Spleen (tissue), 11 donors: ENCODE data around the gene ATXN10. TPM values are rescaled to one million over a fixed set of nuclear protein-coding genes. Genes with fewer than 3 reads are reported as not detected.

Experiments used
- DNase-seq: peaks from one replicate; pipeline ENCODE4 v3.0.0-alpha.2; 2020
- H3K27ac ChIP-seq, 8 donors: fragments of 200-600 bp; sonication (generic) in 7 of 8; 1 replicate in 4 of 8; 2 replicates in 4 of 8; pipeline versions ENCODE4 v1.5.0 to v1.8.0; 2016 to 2021; ENCODE audit warnings: inconsistent platforms in 4 of 8, mild to moderate bottlenecking in 4 of 8, moderate library complexity in 1 of 8
- H3K27me3 ChIP-seq, 7 donors: fragments of 200-600 bp; sonication (generic) in 6 of 7; replicated peaks in 1 of 7; 1 replicate in 4 of 7; 2 replicates in 3 of 7; pipeline versions ENCODE4 v1.5.0 to v1.8.0; 2016 to 2021; ENCODE audit warnings: inconsistent platforms in 3 of 7, mild to moderate bottlenecking in 1 of 7
- H3K36me3 ChIP-seq, 6 donors: fragments of 200-600 bp; sonication (generic) in 5 of 6; 1 replicate in 4 of 6; 2 replicates in 2 of 6; pipeline versions ENCODE4 v1.5.0 to v1.8.0; 2016 to 2021; ENCODE audit warnings: inconsistent platforms in 2 of 6
- H3K4me1 ChIP-seq, 6 donors: fragments of 200-600 bp; sonication (generic) in 5 of 6; 1 replicate in 3 of 6; 2 replicates in 3 of 6; pipeline versions ENCODE4 v1.5.0 to v1.8.0; 2016 to 2021; ENCODE audit warnings: inconsistent platforms in 3 of 6
- H3K4me3 ChIP-seq, 8 donors: fragments of 200-600 bp; sonication (generic) in 7 of 8; 1 replicate in 4 of 8; 2 replicates in 4 of 8; pipeline versions ENCODE4 v1.5.0 to v1.8.0; 2016 to 2021; ENCODE audit warnings: inconsistent platforms in 4 of 8, mild to moderate bottlenecking in 4 of 8, moderate library complexity in 2 of 8
- H3K9me3 ChIP-seq, 8 donors: fragments of 200-600 bp; sonication (generic) in 7 of 8; 1 replicate in 4 of 8; 2 replicates in 4 of 8; pipeline versions ENCODE4 v1.5.0 to v1.8.0; 2016 to 2021; ENCODE audit warnings: inconsistent platforms in 4 of 8
- POLR2A ChIP-seq, 3 donors: fragments of 450-650 bp; IDR thresholded peaks; one replicate each; pipeline ENCODE4 v1.5.1; 2017; ENCODE audit warnings: antibody characterized with exemption in 3 of 3, mild to moderate bottlenecking in 1 of 3
- POLR2AphosphoS5 ChIP-seq, 3 donors: sonication (generic); formaldehyde crosslinking; IDR thresholded peaks; one replicate each; pipeline ENCODE4 v1.5.1; 2017; ENCODE audit warnings: antibody characterized with exemption in 3 of 3
- WGBS, 5 donors: extraction: QIAGEN DNeasy Blood & Tissue Kit in 3 of 5; methylation state at CpG; one replicate each; pipeline versions ENCODE4 v1.1.5 to v1.1.7; 2013 to 2018; 5-methylcytosine and 5-hydroxymethylcytosine counted together
- intact Hi-C: fragments of 100-400 bp; cut with DNase I; formaldehyde crosslinking; loops from one replicate; pipeline ENCODE4 v1.15.0; 2023; ENCODE audit warnings: low total_unique reads
- polyA plus RNA-seq, 3 donors: library from polyadenylated mRNA; stranded (reverse); fragments of 200-250 nt; gene quantifications; one replicate each; pipeline ENCODE4 v1.2.1, GENCODE V29; 2013
- total RNA-seq, 7 donors: library from RNA; depleted of rRNA in 3 of 7; stranded (reverse); fragments of >200 nt in 3 of 7; fragmentation: NEBNext Ultra II Directional in 4 of 7; extraction: Animal tissue kit (Norgen Biotek cat#: 25700) in 4 of 7; gene quantifications; one replicate each; pipeline versions ENCODE4 v1.1.0 to v1.2.1, GENCODE V29; 2016 to 2021
- TF ChIP-seq, protein P1 (sequence below), 11 experiments: fragments of 200-600 bp in 7 of 11; fragments of 450-650 bp in 4 of 11; sonication (generic) in 4 of 11; IDR thresholded peaks in 8 of 11; conservative IDR thresholded peaks in 3 of 11; 1 replicate in 7 of 11; 2 replicates in 4 of 11; pipeline versions ENCODE4 v1.4.0 to v1.8.0; 2016 to 2021; ENCODE audit warnings: antibody characterized with exemption in 11 of 11, inconsistent platforms in 4 of 11, mild to moderate bottlenecking in 1 of 11
- donor health status: healthy with polysubstance abuse.
- donor health status: DM: no; HTN: no; CAD: no; lungs with moderate emphysema.
- donor health status: DM: no; HTN: no; CAD: no.
- donor health status: Bipolar disorder and iron deficiency.
- donor health status: healthy.
- donor health status: DM: no; HTN: no; CAD: no.
- donor health status: DM: yes; HTN: yes; CAD: no.

The ATXN10 gene
- total and polyA plus RNA-seq, 10 donors, result 46.1 to 119 (median 84.6) TPM

DNA sequence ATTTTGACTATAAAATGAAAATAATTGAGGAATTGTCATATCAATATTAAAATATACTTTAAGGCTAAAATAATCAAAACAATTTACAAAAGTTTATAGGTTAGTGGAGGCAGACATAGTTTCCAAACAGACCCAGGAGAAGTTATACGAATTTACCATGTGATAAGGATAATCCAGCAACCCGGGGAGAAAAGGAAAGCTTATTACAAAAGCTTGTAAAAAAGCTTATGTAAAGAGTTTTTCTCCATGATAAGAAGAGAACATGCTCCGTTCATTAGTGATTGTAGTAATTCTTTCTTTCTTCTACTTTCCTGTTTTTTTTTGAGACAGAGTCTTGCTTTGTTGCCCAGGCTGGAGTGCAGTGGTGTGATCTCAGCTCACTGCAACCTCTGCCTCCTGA, 79.0 kb downstream of the ATXN10 start:
- Histone ChIP-seq H3K27ac (no peak overlapping the region), H3K9me3 (no peaks in the 10 kb centered on the region), H3K36me3 (peaks cover 0 to 55% (median 3%) of the 10 kb centered on the region in 6 donors), H3K4me1 (peaks cover 0 to 10% (median 3%) of the 10 kb centered on the region in 6 donors), H3K27me3 (no peaks in the 10 kb centered on the region), H3K4me3 (no peak overlapping the region)
- TF ChIP-seq POLR2AphosphoS5 (IDR thresholded peaks at IDR 0.05) (no peak), POLR2A (IDR thresholded peaks at IDR 0.05) (no peak)
- TF ChIP-seq, protein P1, sequence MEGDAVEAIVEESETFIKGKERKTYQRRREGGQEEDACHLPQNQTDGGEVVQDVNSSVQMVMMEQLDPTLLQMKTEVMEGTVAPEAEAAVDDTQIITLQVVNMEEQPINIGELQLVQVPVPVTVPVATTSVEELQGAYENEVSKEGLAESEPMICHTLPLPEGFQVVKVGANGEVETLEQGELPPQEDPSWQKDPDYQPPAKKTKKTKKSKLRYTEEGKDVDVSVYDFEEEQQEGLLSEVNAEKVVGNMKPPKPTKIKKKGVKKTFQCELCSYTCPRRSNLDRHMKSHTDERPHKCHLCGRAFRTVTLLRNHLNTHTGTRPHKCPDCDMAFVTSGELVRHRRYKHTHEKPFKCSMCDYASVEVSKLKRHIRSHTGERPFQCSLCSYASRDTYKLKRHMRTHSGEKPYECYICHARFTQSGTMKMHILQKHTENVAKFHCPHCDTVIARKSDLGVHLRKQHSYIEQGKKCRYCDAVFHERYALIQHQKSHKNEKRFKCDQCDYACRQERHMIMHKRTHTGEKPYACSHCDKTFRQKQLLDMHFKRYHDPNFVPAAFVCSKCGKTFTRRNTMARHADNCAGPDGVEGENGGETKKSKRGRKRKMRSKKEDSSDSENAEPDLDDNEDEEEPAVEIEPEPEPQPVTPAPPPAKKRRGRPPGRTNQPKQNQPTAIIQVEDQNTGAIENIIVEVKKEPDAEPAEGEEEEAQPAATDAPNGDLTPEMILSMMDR (IDR thresholded peaks at IDR 0.05 in 8 of 11, conservative IDR thresholded peaks at IDR 0.05 in 3 of 11), result no peak
- DNase-seq, result no peak
- intact Hi-C loops, result no loop called here
- 85 to 93% (median 90%) methylated on average over 3 of the region's 3 CpGs for WGBS, 5 donors

DNA sequence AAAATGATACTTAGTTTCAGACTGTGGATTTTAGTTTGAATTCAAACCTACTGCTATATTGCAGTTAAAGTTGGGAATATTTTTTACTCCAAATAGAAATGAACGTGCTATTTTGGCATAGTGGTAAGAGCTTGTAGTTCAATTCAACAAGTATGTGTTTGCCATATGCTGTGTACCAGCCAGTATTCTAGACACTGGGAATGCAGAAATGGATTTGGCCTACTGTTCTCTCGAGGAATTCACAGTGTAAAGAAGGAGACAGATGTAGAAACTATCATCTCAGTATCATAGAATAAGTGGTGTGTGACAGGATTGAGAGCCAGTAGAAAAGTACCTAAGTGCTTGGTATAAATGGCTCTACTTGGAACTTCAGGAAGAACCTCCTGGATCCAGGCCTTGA, 80.4 kb downstream of the ATXN10 start:
- Histone ChIP-seq H3K9me3 (no peaks in the 10 kb centered on the region), H3K27me3 (no peaks in the 10 kb centered on the region), H3K4me1 (peaks cover 0 to 10% (median 3%) of the 10 kb centered on the region in 6 donors), H3K27ac (no peak overlapping the region), H3K4me3 (no peak overlapping the region), H3K36me3 (peaks cover 0 to 61% (median 3%) of the 10 kb centered on the region in 6 donors)
- 94 to 96% (median 95%) methylated on average over 2 of the region's 2 CpGs for WGBS, 5 donors
- intact Hi-C loops, result no loop called here
- TF ChIP-seq POLR2A (IDR thresholded peaks at IDR 0.05), result no peak
- TF ChIP-seq POLR2AphosphoS5 (IDR thresholded peaks at IDR 0.05), result no peak
- TF ChIP-seq, protein P1 (IDR thresholded peaks at IDR 0.05 in 8 of 11, conservative IDR thresholded peaks at IDR 0.05 in 3 of 11), result no peak
- no peak for DNase-seq

DNA sequence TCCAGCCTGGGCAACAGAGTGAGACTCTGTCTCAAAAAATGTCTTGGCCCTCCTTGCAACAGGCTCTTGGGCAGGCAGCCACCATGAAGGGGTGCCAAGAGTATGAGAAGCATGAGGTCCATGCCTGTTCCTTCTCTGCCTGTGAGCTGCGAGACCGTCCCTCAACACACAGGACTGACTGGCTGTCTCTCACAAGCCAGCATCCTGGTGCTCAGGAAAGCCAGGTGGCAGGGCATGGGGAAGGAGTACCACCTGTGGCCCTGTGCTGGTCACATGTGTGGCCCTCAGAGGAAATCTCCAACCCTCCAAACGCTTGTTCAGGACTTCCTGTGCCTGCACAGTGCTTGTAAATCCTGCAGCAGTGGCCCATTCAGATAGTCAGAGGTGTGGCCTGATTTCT, 83.2 kb downstream of the ATXN10 start:
- TF ChIP-seq POLR2A (IDR thresholded peaks at IDR 0.05) (no peak), POLR2AphosphoS5 (IDR thresholded peaks at IDR 0.05) (no peak)
- TF ChIP-seq, protein P1 (IDR thresholded peaks at IDR 0.05 in 8 of 11, conservative IDR thresholded peaks at IDR 0.05 in 3 of 11), result no peak
- 38 to 59% (median 54%) methylated on average over 3 of the region's 3 CpGs for WGBS, 5 donors
- Histone ChIP-seq H3K27me3 (no peaks in the 10 kb centered on the region), H3K4me3 (no peak overlapping the region), H3K9me3 (no peaks in the 10 kb centered on the region), H3K4me1 (peaks cover 0 to 12% (median 3%) of the 10 kb centered on the region in 6 donors), H3K27ac (no peak overlapping the region), H3K36me3 (peaks cover 0 to 55% (median 3%) of the 10 kb centered on the region in 6 donors)
- intact Hi-C loops, result no loop called here
- DNase-seq, result no peak

DNA sequence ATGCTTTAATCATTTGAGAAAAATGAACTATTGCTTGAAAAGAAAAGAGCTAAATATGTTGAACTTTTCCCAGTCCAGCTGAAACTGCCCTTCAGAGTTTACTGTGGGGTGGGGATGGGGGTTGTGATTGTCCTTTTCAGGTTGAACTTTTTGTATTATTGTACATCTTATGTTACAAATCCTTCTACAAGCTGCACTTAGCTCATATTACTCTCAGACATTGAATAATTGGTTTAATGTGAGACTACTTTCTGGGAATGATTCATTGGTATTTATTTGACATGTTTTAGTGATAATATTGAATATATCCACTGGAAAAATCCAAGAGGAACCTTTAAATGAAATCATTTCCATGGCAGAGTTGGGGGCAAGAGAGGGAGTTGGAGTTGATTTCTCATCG, 84.9 kb downstream of the ATXN10 start:
- TF ChIP-seq, protein P1 (IDR thresholded peaks at IDR 0.05 in 8 of 11, conservative IDR thresholded peaks at IDR 0.05 in 3 of 11), result no peak
- TF ChIP-seq POLR2AphosphoS5 (IDR thresholded peaks at IDR 0.05), result no peak
- no peak for TF ChIP-seq POLR2A (IDR thresholded peaks at IDR 0.05)
- H3K4me1 ChIP-seq, result peaks cover 0 to 12% (median 3%) of the 10 kb centered on the region in 6 donors
- H3K27me3 ChIP-seq, result no peaks in the 10 kb centered on the region
- DNase-seq, result no peak
- 63 to 89% (median 79%) methylated on average over 1 of the region's 1 CpG for WGBS, 5 donors
- intact Hi-C loops, result no loop called here
- no peaks in the 10 kb centered on the region for H3K9me3 ChIP-seq
- H3K36me3 ChIP-seq, result peaks cover 0 to 40% (median 0%) of the 10 kb centered on the region in 6 donors
- H3K27ac ChIP-seq, result no peak overlapping the region
- H3K4me3 ChIP-seq, result no peak overlapping the region
